GM19328 (cell line): ENCODE data around the gene CCL15.
"Not testable (repeated sequence)": the region's sequence is repeated elsewhere in the genome, so short reads cannot be mapped to it uniquely, and the experiment has no call there.

Source experiments
- ATAC-seq: cut with Tn5 transposase; IDR thresholded peaks from one replicate; pipeline ENCODE4 v1.9.1; 2021; ENCODE audit warnings: mild to moderate bottlenecking, moderate library complexity; ENCODE audit not compliant: unreplicated experiment

Gene CCL15

GRCh38 chr17:35995346-35995745 is 6.0 kb downstream of the CCL15 start:
- ATAC-seq = not testable (repeated sequence)

DNA sequence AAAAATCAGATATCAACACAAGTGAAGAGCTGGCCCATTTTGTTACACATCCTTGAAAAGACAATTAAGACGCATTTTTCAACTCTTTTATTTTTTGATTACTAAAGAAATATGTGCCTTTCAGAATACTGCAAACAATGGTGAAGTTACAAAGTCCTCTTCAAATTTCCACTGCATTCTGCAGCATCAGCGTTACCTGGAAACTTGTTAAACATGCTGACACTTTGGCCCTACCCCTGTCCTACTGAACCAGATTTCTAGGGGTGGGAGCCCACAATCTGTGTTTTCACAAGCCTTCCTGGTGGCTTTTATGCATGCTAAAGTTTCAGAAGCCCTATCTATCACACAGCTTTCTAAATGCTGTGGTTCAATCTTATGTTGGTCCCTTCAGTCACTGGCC is 10.3 kb downstream of the CCL15 start:
- ATAC-seq = no peak

DNA sequence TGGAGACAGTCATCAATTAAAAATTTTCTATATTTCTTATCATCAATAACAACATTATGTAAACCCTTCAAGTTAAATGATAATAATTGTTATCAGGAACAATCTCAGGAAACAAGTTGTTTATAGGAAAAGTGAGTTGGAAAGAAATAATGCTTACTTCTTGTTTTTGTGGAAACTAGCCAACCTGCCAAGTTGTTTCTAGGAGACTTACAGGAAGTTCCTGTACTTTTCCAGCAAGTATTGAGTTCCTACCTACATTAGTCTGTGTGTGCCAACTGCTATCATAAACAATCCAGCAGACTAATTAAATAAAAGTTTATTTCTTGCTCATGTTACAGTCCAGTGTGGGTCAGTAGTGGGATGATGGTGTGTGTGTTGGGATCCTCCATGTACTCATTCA is 13.2 kb downstream of the CCL15 start:
- no peak for ATAC-seq

- no peak for ATAC-seq
Observed at GRCh38 chr17:35986643-35987042, 14.7 kb downstream of the CCL15 start, which contains the start of gene CCL14. Gene CCL14 (minus strand): TSS chr17:35986729. CDS start chr17:35986649, 80 bp downstream.

DNA sequence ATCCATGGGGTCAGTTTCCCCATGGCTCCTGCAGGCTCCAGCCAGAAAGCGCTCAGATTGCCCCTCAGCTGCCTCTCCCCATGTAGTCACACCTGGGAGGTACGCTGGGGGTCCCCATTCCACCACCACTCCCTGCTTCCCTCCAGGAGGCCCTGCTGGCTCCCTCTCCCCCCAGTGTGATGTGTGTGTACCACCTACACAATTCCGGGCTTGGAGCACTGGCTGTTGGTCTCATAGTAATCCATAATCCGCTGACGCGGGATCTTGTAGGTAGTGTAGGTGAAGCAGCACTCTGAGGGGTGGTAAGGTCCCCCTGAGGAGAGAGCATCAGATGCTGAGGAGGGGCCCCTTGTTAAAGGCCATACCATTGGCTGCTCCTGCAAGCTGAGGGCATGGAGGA is 17.2 kb downstream of the CCL15 start:
- no peak for ATAC-seq

DNA sequence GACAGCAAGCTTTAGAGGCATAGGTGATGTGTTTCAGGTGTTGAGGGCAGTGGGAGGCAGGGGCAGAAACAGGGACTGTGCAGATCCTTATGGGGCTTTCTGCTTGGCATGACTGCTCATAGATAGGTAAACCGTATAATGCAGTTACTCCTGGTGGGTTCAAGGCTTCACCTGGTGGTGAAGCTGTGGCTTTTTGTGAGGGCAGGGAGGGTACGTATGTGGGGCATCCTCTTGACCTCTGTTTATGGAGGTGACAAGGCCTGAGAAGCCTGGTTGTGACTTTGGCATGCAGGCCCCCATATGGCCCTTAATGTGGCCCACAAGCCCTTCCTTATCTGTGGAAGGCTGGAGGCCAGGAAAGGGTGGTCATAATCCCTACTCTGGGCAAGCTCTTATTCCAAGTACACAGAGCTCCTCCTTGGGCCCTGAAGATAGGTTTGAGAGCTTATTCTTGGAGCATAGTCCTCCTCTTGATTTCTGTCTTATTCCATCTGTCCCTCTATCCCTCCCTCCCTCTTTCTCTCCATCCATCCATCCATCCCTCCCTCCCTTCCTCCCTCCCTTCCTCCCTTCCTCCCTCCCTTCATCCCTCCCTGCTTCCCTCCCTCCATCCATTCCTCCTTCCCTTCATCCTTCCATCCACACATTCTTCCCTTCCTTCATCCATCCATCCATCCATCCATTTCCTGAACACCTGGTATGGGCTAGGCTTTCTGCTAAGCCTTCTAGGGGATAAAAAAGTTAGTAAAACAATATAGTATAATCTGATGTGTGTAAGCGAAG is 18.8 kb downstream of the CCL15 start:
- no peak for ATAC-seq

- ATAC-seq = no peak
Observed at GRCh38 chr17:35981908-35982330, 19.4 kb downstream of the CCL15 start.

GRCh38 chr17:35981246-35981645 is 20.1 kb downstream of the CCL15 start, which contains the start of gene CCL16:
Gene CCL16 (minus strand): TSS chr17:35981497. CDS start chr17:35981420, 77 bp downstream.
- no peak for ATAC-seq

- no peak for ATAC-seq
Observed at GRCh38 chr17:35978346-35978745, 23.0 kb downstream of the CCL15 start.

- ATAC-seq = no peak
Observed at GRCh38 chr17:35977509-35977908, 23.8 kb downstream of the CCL15 start.

- no peak for ATAC-seq
Observed at GRCh38 chr17:35973333-35974260, 27.8 kb downstream of the CCL15 start.

DNA sequence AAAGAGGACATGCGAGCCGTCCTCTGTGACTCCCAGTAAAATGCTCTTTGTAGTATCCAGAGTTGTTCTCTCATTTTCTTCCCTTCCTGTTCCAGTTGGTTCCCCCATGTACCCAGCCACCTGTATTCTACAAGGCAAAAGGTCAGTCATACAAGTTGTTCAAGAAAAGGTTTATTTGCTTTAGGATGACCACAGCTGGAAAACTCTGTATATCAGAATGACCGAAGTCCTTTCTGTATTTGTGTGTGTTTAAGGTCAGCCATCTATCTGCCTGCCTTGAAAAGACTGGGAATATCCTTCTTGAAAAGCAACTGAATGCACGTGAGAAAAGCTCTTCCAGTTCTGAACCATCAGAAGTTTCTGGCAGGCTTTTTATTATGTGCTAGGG is 28.4 kb downstream of the CCL15 start:
- no peak for ATAC-seq

GRCh38 chr17:35972535-35972934 is 28.8 kb downstream of the CCL15 start:
- ATAC-seq = no peak

- no peak for ATAC-seq
Observed at GRCh38 chr17:35972066-35972465, 29.3 kb downstream of the CCL15 start.

- no peak for ATAC-seq
Observed at GRCh38 chr17:35969558-35970380, 31.6 kb downstream of the CCL15 start.

GRCh38 chr17:35968520-35969054 is 32.8 kb downstream of the CCL15 start:
- ATAC-seq = no peak

DNA sequence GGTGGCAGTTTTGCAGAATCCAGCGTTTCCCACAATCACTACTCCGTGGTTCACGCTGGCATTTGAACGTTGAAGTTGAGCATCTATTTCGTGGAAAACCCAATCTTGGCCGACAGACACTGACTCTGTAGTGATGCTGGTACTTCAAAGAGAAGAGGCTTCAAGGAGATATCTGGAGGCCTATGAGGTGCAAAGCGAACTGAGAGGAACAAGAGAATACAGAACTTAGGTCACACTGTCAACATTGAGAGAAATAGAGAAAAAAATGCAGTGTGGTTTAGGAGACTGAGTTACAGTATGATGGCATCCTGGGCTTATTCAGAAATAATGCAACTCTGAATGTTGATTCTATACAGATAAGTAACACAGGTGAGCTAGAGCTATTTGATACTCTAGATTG is 36.1 kb downstream of the CCL15 start:
- ATAC-seq = no peak

GRCh38 chr17:35963663-35964062 is 37.7 kb downstream of the CCL15 start:
- no peak for ATAC-seq

DNA sequence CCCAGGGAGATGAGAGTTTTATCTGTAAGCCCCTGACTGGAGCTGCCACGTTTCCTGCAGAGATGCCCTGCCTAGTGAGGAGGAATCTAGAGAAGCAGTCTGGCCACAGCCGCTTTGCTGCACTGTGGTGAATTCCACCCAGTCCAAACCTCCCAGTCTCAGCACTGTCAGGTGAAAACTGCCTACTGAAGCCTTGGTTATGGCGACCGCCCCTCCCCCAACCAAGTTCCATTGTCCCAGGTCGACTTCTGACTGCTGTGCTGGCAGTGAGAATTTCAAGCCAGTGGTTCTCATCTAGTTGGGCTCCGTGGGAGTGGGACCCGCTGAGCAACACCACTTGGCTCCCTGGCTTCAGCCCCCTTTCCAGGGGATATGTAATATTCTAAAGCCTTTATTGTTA is 47.6 kb downstream of the CCL15 start:
- no peak for ATAC-seq

- ATAC-seq = no peak
Observed at GRCh38 chr17:35949401-35949800, 52.0 kb downstream of the CCL15 start.

DNA sequence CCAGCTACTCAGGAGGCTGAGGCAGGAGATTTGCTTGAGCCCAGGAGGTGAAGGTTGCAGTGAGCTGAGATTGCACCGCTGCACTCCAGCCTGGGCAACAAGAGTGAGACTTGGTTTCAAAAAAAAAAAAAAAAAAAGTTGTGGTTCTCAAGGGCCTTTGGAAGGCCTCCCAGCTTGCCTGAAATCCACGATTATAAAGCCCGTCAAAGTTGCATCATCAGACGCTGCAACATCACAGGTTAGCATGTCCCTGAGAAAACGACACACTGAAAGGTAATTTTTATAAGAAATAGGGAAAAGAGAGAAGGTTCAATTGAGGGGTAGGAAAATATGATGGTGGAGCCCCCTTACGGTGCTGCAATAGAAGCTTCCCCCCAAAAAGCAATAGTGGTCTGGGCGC is 53.3 kb downstream of the CCL15 start:
- ATAC-seq = no peak
